ENCODE measurements around the gene ESPL1. TPM values are rescaled to one million over a fixed set of nuclear protein-coding genes. Genes with fewer than 3 reads are reported as not detected.
A peak's percentile ranks its signal among the peaks of the same experiment; 100 is the strongest.
"Not testable (repeated sequence)": the region's sequence is repeated elsewhere in the genome, so short reads cannot be mapped to it uniquely, and the experiment has no call there.

ESPL1 gene
- total RNA-seq, 3 donors from 2014 or later = 0.33 to 1.3 (median 1.2) TPM

GRCh38 chr12:53295070-53295890 lies 27.2 kb downstream of the ESPL1 start, which contains the start of gene PFDN5:
Gene PFDN5, plus strand, starts transcription at chr12:53295542. Its CDS starts 26 bp downstream, at chr12:53295568.
- no peaks in the 10 kb centered on the region for H3K9me3 ChIP-seq
- peak within 1 kb of the TSS; percentile 94 for H3K27ac ChIP-seq
- peak within 1 kb of the TSS; percentile 75 to 91 (median 87) for H3K4me3 ChIP-seq
- peak; percentile 43 for TF ChIP-seq POLR2A (IDR thresholded peaks at IDR 0.05)
- TF ChIP-seq CTCF (IDR thresholded peaks at IDR 0.05) = peak; percentile 8 to 51 (median 25)
- peak; percentile 53 to 90 (median 85) for TF ChIP-seq POLR2AphosphoS5 (IDR thresholded peaks at IDR 0.05)
- H3K4me1 ChIP-seq = peaks cover 0 to 7% of the 10 kb centered on the region in 2 donors
- H3K36me3 ChIP-seq = no peaks in the 10 kb centered on the region
- intact Hi-C loops (cut with DNase I; ENCODE audit: low total_unique reads) = no loop called here
- no peaks in the 10 kb centered on the region for H3K27me3 ChIP-seq
- peak; percentile 80 to 88 for DNase-seq (ENCODE audit: low spot score in 2 of 2)

GRCh38 chr12:53295891-53296219 lies 27.8 kb downstream of the ESPL1 start:
- H3K9me3 ChIP-seq = no peaks in the 10 kb centered on the region
- no peaks in the 10 kb centered on the region for H3K27me3 ChIP-seq
- H3K27ac ChIP-seq = peak overlapping the region; percentile 94
- intact Hi-C loops (cut with DNase I; ENCODE audit: low total_unique reads) = no loop called here
- TF ChIP-seq CTCF (IDR thresholded peaks at IDR 0.05) (no peak), POLR2A (IDR thresholded peaks at IDR 0.05) (no peak), POLR2AphosphoS5 (IDR thresholded peaks at IDR 0.05) (no peak)
- H3K4me3 ChIP-seq = peak overlapping the region; percentile 75 to 91 (median 87)
- H3K4me1 ChIP-seq = peaks cover 0 to 9% of the 10 kb centered on the region in 2 donors
- no peak for DNase-seq (ENCODE audit: low spot score in 2 of 2)
- H3K36me3 ChIP-seq = no peaks in the 10 kb centered on the region

GRCh38 chr12:53297106-53297505 lies 29.0 kb downstream of the ESPL1 start:
- H3K4me3 ChIP-seq; H3K9me3 ChIP-seq; DNase-seq (ENCODE audit: low spot score in 2 of 2); H3K27me3 ChIP-seq; H3K4me1 ChIP-seq; H3K36me3 ChIP-seq; intact Hi-C loops (cut with DNase I; ENCODE audit: low total_unique reads): not testable (repeated sequence)
- peak overlapping the region in 1 of 2 donors; percentile 94 for H3K27ac ChIP-seq

GRCh38 chr12:53298164-53298563 lies 30.1 kb downstream of the ESPL1 start:
- intact Hi-C loops (cut with DNase I; ENCODE audit: low total_unique reads) = no loop called here
- no peaks in the 10 kb centered on the region for H3K36me3 ChIP-seq
- TF ChIP-seq CTCF (IDR thresholded peaks at IDR 0.05) (no peak), POLR2AphosphoS5 (IDR thresholded peaks at IDR 0.05) (no peak)
- peaks cover 0 to 9% of the 10 kb centered on the region in 2 donors for H3K4me1 ChIP-seq
- DNase-seq (ENCODE audit: low spot score in 2 of 2) = no peak
- H3K4me3 ChIP-seq = no peak overlapping the region
- peak overlapping the region in 1 of 2 donors; percentile 26 for H3K27ac ChIP-seq
- H3K27me3 ChIP-seq = no peaks in the 10 kb centered on the region
- no peaks in the 10 kb centered on the region for H3K9me3 ChIP-seq

- intact Hi-C loops (cut with DNase I; ENCODE audit: low total_unique reads) = no loop called here
- DNase-seq (ENCODE audit: low spot score in 2 of 2) = no peak
- H3K4me1 ChIP-seq = peaks cover 0 to 9% of the 10 kb centered on the region in 2 donors
- H3K27me3 ChIP-seq = no peaks in the 10 kb centered on the region
- TF ChIP-seq POLR2AphosphoS5 (IDR thresholded peaks at IDR 0.05) (no peak), POLR2A (IDR thresholded peaks at IDR 0.05) (no peak), CTCF (IDR thresholded peaks at IDR 0.05) (no peak)
- H3K4me3 ChIP-seq = peak overlapping the region; percentile 58 to 88 (median 68)
- H3K36me3 ChIP-seq = no peaks in the 10 kb centered on the region
- peak overlapping the region; percentile 67 to 89 for H3K27ac ChIP-seq
- no peaks in the 10 kb centered on the region for H3K9me3 ChIP-seq
Measured at GRCh38 chr12:53299101-53299453, 31.0 kb downstream of the ESPL1 start.

Data from breast epithelium (tissue), 4 donors.